GM19372 (cell line): Measurements from ENCODE around the gene ZNF837.
"Not testable (repeated sequence)": the region's sequence is repeated elsewhere in the genome, so short reads cannot be mapped to it uniquely, and the experiment has no call there.

Experiments
- ATAC-seq: cut with Tn5 transposase; IDR thresholded peaks from one replicate; pipeline ENCODE4 v1.9.1; 2021; ENCODE audit warnings: mild to moderate bottlenecking, low read depth, moderate library complexity; ENCODE audit not compliant: unreplicated experiment

Gene ZNF837

GRCh38 chr19:58351990-58352755 lies 28.7 kb downstream of the ZNF837 start:
- ATAC-seq = no peak

GRCh38 chr19:58351558-58351878 lies 29.3 kb downstream of the ZNF837 start:
- ATAC-seq = no peak

- ATAC-seq = no peak
Measured at GRCh38 chr19:58350871-58351557, 29.8 kb downstream of the ZNF837 start.

- ATAC-seq = no peak
Measured at GRCh38 chr19:58350001-58350861, 30.6 kb downstream of the ZNF837 start.

GRCh38 chr19:58349590-58349989 lies 31.2 kb downstream of the ZNF837 start:
- ATAC-seq = no peak

GRCh38 chr19:58348080-58348479 lies 32.8 kb downstream of the ZNF837 start:
- ATAC-seq = not testable (repeated sequence)

- peak; percentile 77 for ATAC-seq
Measured at GRCh38 chr19:58346961-58347929, 33.6 kb downstream of the ZNF837 start.

- no peak for ATAC-seq
Measured at GRCh38 chr19:58345558-58345957, 35.3 kb downstream of the ZNF837 start.

GRCh38 chr19:58338825-58339558 lies 41.8 kb downstream of the ZNF837 start:
- no peak for ATAC-seq

- ATAC-seq = no peak
Measured at GRCh38 chr19:58338336-58338735, 42.5 kb downstream of the ZNF837 start.

- no peak for ATAC-seq
Measured at GRCh38 chr19:58336820-58337219, 44.0 kb downstream of the ZNF837 start.

GRCh38 chr19:58336216-58336615 lies 44.6 kb downstream of the ZNF837 start:
- no peak for ATAC-seq

- no peak for ATAC-seq
Measured at GRCh38 chr19:58335630-58336029, 45.2 kb downstream of the ZNF837 start.

- ATAC-seq = no peak
Measured at GRCh38 chr19:58334691-58335249, 46.1 kb downstream of the ZNF837 start.

- ATAC-seq = no peak
Measured at GRCh38 chr19:58332697-58333096, 48.1 kb downstream of the ZNF837 start.

- ATAC-seq = no peak
Measured at GRCh38 chr19:58330458-58330857, 50.4 kb downstream of the ZNF837 start.

GRCh38 chr19:58328999-58329398 lies 51.8 kb downstream of the ZNF837 start:
- ATAC-seq = no peak

GRCh38 chr19:58326914-58327726 lies 53.7 kb downstream of the ZNF837 start, which contains the start of gene ZSCAN22:
Gene ZSCAN22, plus strand, starts transcription at chr19:58326994. Its CDS starts 7,809 bp downstream, at chr19:58334803.
- peak; percentile 84 for ATAC-seq
